Hepatocyte (in vitro differentiated cells): Measurements from ENCODE around the gene UGT1A5. TPM values are rescaled to one million over a fixed set of nuclear protein-coding genes. Genes with fewer than 3 reads are reported as not detected.

Source experiments
- DNase-seq: peaks from one replicate; pipeline ENCODE4 v3.0.0-alpha.2; 2016; ENCODE audit warnings: low spot score
- H2AFZ ChIP-seq: fragments of 200-600 bp; sonication (generic); 2 replicates; pipeline ENCODE4 v1.6.0; 2016; ENCODE audit warnings: antibody characterized with exemption, mild to moderate bottlenecking
- H3K27ac ChIP-seq: fragments of 200-600 bp; sonication (generic); 2 replicates; pipeline ENCODE4 v1.5.1; 2016; ENCODE audit warnings: mild to moderate bottlenecking
- H3K27me3 ChIP-seq: fragments of 200-600 bp; sonication (generic); 2 replicates; pipeline ENCODE4 v1.6.1; 2016
- H3K36me3 ChIP-seq: fragments of 200-600 bp; sonication (generic); replicated peaks from 2 replicates; pipeline ENCODE4 v1.5.1; 2016; ENCODE audit warnings: low read depth; ENCODE audit not compliant: insufficient read depth
- H3K4me1 ChIP-seq: fragments of 200-600 bp; sonication (generic); 2 replicates; pipeline ENCODE4 v1.5.1; 2016; ENCODE audit warnings: mild to moderate bottlenecking, moderate library complexity; ENCODE audit not compliant: insufficient read depth
- H3K4me2 ChIP-seq: fragments of 200-600 bp; sonication (generic); 2 replicates; pipeline ENCODE4 v1.6.0; 2016
- H3K4me3 ChIP-seq: fragments of 200-600 bp; sonication (generic); 2 replicates; pipeline ENCODE4 v1.5.1; 2016; ENCODE audit warnings: mild to moderate bottlenecking
- H3K79me2 ChIP-seq: fragments of 200-600 bp; sonication (generic); 2 replicates; pipeline ENCODE4 v1.6.0; 2017; ENCODE audit warnings: mild to moderate bottlenecking
- H3K9me2 ChIP-seq: fragments of 200-600 bp; sonication (generic); replicated peaks from 2 replicates; pipeline ENCODE4 v1.6.0; 2017; ENCODE audit warnings: mild to moderate bottlenecking; ENCODE audit not compliant: insufficient read depth
- H3K9me3 ChIP-seq: fragments of 200-600 bp; sonication (generic); 2 replicates; pipeline ENCODE4 v1.5.1; 2016; ENCODE audit warnings: low read depth, mild to moderate bottlenecking
- H4K20me1 ChIP-seq: fragments of 200-600 bp; sonication (generic); 2 replicates; pipeline ENCODE4 v1.6.0; 2016; ENCODE audit warnings: mild to moderate bottlenecking; ENCODE audit not compliant: insufficient read depth, poor library complexity, severe bottlenecking
- CTCF ChIP-seq: fragments of 200-600 bp; sonication (generic); IDR thresholded peaks from 2 replicates; pipeline ENCODE4 v1.5.1; 2016; ENCODE audit warnings: antibody characterized with exemption, mild to moderate bottlenecking; ENCODE audit not compliant: poor library complexity
- EZH2 ChIP-seq: fragments of 200-600 bp; sonication (generic); IDR thresholded peaks from 2 replicates; pipeline ENCODE4 v1.6.1; 2016; ENCODE audit warnings: antibody characterized with exemption, mild to moderate bottlenecking, borderline replicate concordance
- EZH2phosphoT487 ChIP-seq: fragments of 200-600 bp; sonication (generic); IDR thresholded peaks from one replicate; pipeline ENCODE4 v1.6.1; 2018; ENCODE audit warnings: antibody characterized with exemption, mild to moderate bottlenecking, low read depth, moderate library complexity; ENCODE audit not compliant: unreplicated experiment, severe bottlenecking
- WGBS: methylation state at CpG from one replicate; pipeline ENCODE4 v1.1.6; 2016; ENCODE audit warnings: low lambda C conversion rate; ENCODE audit errors: missing lambda C conversion rate; 5-methylcytosine and 5-hydroxymethylcytosine counted together
- polyA plus RNA-seq: library from polyadenylated mRNA; unstranded; fragments of >200 nt; fragmentation: Nextera tagmentation; extraction: Ambion mirVana; gene quantifications from 2 replicates; pipeline ENCODE4 v1.2.1, GENCODE V29; 2016
- total RNA-seq: library from RNA; depleted of rRNA; stranded (reverse); fragments of >200 nt; gene quantifications from 2 replicates; pipeline ENCODE4 v1.2.3, GENCODE V29; 2014

Gene UGT1A5
- total RNA-seq (not detected in 2 replicates), polyA plus RNA-seq (not detected in 2 replicates)

- no peaks in the 10 kb centered on the region for H3K9me3 ChIP-seq
- 83% methylated on average over 14 of the region's 14 CpGs for WGBS
- no peak within 1 kb of the TSS for H2AFZ ChIP-seq
- H3K4me3 ChIP-seq, result no peak within 1 kb of the TSS
- no peaks in the 10 kb centered on the region for H3K79me2 ChIP-seq
- no peak for TF ChIP-seq CTCF
- no peak for TF ChIP-seq EZH2phosphoT487
- no peak for TF ChIP-seq EZH2
- H3K4me1 ChIP-seq, result no peaks in the 10 kb centered on the region
- no peak within 1 kb of the TSS for H3K27ac ChIP-seq
- DNase-seq, result no peak
- H3K4me2 ChIP-seq, result no peak within 1 kb of the TSS
- H3K36me3 ChIP-seq, result no peaks in the 10 kb centered on the region
- no peaks in the 10 kb centered on the region for H4K20me1 ChIP-seq
- H3K27me3 ChIP-seq, result no peaks in the 10 kb centered on the region
- no peaks in the 10 kb centered on the region for H3K9me2 ChIP-seq
Measured at GRCh38 chr2:233712611-233713261, at the start of gene UGT1A5. UGT1A5 (plus strand) TSS chr2:233712907; CDS start chr2:233712992, 85 bp downstream.

- H3K9me2 ChIP-seq, result no peaks in the 10 kb centered on the region
- no peaks in the 10 kb centered on the region for H3K27me3 ChIP-seq
- no peak overlapping the region for H3K4me3 ChIP-seq
- H3K9me3 ChIP-seq, result no peaks in the 10 kb centered on the region
- H2AFZ ChIP-seq, result no peak overlapping the region
- no peaks in the 10 kb centered on the region for H3K4me1 ChIP-seq
- no peaks in the 10 kb centered on the region for H3K79me2 ChIP-seq
- no peak overlapping the region for H3K27ac ChIP-seq
- WGBS, result 56% methylated on average over 1 of the region's 1 CpG
- no peak overlapping the region for H3K4me2 ChIP-seq
- H3K36me3 ChIP-seq, result no peaks in the 10 kb centered on the region
- H4K20me1 ChIP-seq, result no peaks in the 10 kb centered on the region
- TF ChIP-seq EZH2 (no peak), EZH2phosphoT487 (no peak), CTCF (no peak)
- DNase-seq, result no peak
Measured at GRCh38 chr2:233663911-233664310, 48.8 kb upstream of the UGT1A5 start.

GRCh38 chr2:233668605-233669260 is 44.0 kb upstream of the UGT1A5 start:
- DNase-seq, result no peak
- Histone ChIP-seq H3K4me2 (no peak overlapping the region), H3K27me3 (no peaks in the 10 kb centered on the region), H3K27ac (no peak overlapping the region), H3K79me2 (no peaks in the 10 kb centered on the region), H3K9me2 (no peaks in the 10 kb centered on the region), H3K4me1 (no peaks in the 10 kb centered on the region), H3K9me3 (no peaks in the 10 kb centered on the region), H3K4me3 (no peak overlapping the region), H2AFZ (no peak overlapping the region), H3K36me3 (no peaks in the 10 kb centered on the region), H4K20me1 (no peaks in the 10 kb centered on the region)
- TF ChIP-seq EZH2phosphoT487 (no peak), CTCF (no peak), EZH2 (no peak)
- 92% methylated on average over 4 of the region's 4 CpGs for WGBS
